ENCODE data around the gene OGFOD3. TPM values are rescaled to one million over a fixed set of nuclear protein-coding genes. Genes with fewer than 3 reads are reported as not detected.

The OGFOD3 gene
- total and polyA plus RNA-seq, 2 experiments from 2014 or later: 9.6 to 24.6 TPM

- Mint-ChIP-seq H3K4me1 (no peaks in the 10 kb centered on the region), H3K27ac (no peak overlapping the region), H3K36me3 (ENCODE audit: low read depth) (peaks cover 60% of the 10 kb centered on the region), H3K9me3 (no peaks in the 10 kb centered on the region), H3K4me3 (no peak overlapping the region), H3K27me3 (ENCODE audit: insufficient read depth, low read depth, poor library complexity) (peaks cover 10% of the 10 kb centered on the region)
- Histone ChIP-seq H3K36me3 (ENCODE audit: insufficient read depth) (peaks cover 4% of the 10 kb centered on the region; the same call in 1 of the 2 replicates), H3K4me1 (ENCODE audit: insufficient read depth) (no peaks in the 10 kb centered on the region), H4K20me1 (replicated peaks; ENCODE audit: insufficient read depth) (peaks cover 6% of the 10 kb centered on the region), H3F3A (replicated peaks; ENCODE audit: low read depth) (0 out of 2 replicates have a peak, but pooled peaks cover 6% of the 10 kb centered on the region), H2AFZ (no peak overlapping the region), H3K79me2 (replicated peaks; ENCODE audit: insufficient read depth) (peaks cover 10% of the 10 kb centered on the region), H3K27me3 (ENCODE audit: insufficient read depth) (no peaks in the 10 kb centered on the region), H3K4me2 (no peak overlapping the region), H3K4me3 (no peak overlapping the region), H3K27ac (ENCODE audit: low read depth) (no peak overlapping the region), H3K9me2 (ENCODE audit: insufficient read depth) (no peaks in the 10 kb centered on the region)
- ATAC-seq: no peak
- DNase-seq (ENCODE audit: low spot score): no peak
- TF ChIP-seq NANOG (IDR thresholded peaks at IDR 0.05; ENCODE audit: borderline replicate concordance): no peak
- TF ChIP-seq ETS1 (IDR thresholded peaks at IDR 0.05): no peak
- no peak for TF ChIP-seq POLR2AphosphoS5 (IDR thresholded peaks at IDR 0.05; ENCODE audit: low read depth)
- TF ChIP-seq CREB1 (CRISPR knock-in tag; IDR thresholded peaks at IDR 0.05; ENCODE audit: low read depth): no peak
- no peak for TF ChIP-seq EZH2phosphoT487 (IDR thresholded peaks at IDR 0.05; ENCODE audit: unreplicated experiment)
- TF ChIP-seq STAT1 (IDR thresholded peaks at IDR 0.05; ENCODE audit: unreplicated experiment): no peak
- TF ChIP-seq EZH2 (IDR thresholded peaks at IDR 0.05; ENCODE audit: low read depth, unreplicated experiment): no peak
- TF ChIP-seq, protein P1, sequence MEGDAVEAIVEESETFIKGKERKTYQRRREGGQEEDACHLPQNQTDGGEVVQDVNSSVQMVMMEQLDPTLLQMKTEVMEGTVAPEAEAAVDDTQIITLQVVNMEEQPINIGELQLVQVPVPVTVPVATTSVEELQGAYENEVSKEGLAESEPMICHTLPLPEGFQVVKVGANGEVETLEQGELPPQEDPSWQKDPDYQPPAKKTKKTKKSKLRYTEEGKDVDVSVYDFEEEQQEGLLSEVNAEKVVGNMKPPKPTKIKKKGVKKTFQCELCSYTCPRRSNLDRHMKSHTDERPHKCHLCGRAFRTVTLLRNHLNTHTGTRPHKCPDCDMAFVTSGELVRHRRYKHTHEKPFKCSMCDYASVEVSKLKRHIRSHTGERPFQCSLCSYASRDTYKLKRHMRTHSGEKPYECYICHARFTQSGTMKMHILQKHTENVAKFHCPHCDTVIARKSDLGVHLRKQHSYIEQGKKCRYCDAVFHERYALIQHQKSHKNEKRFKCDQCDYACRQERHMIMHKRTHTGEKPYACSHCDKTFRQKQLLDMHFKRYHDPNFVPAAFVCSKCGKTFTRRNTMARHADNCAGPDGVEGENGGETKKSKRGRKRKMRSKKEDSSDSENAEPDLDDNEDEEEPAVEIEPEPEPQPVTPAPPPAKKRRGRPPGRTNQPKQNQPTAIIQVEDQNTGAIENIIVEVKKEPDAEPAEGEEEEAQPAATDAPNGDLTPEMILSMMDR (conservative IDR thresholded peaks at IDR 0.05; ENCODE audit: low read depth in 2 of 2): no peak
- TF ChIP-seq ZNF114 (CRISPR knock-in tag; IDR thresholded peaks at IDR 0.05): no peak
- TF ChIP-seq ZNF462 (CRISPR knock-in tag; IDR thresholded peaks at IDR 0.05): no peak
- no peak for TF ChIP-seq REST (IDR thresholded peaks at IDR 0.05; ENCODE audit: unreplicated experiment)
Measured at GRCh38 chr17:82463391-82463790, 45.0 kb upstream of the OGFOD3 start.
